ENCODE data around the gene ANXA11. TPM values are rescaled to one million over a fixed set of nuclear protein-coding genes. Genes with fewer than 3 reads are reported as not detected.

Gene ANXA11
- total and polyA plus RNA-seq, 2 donors (not counting 1 experiment from before 2014, with no cell fraction given) = 88.3 to 177 TPM

GRCh38 chr10:80187465-80188409, 17.6 kb downstream of the ANXA11 start:
- no peaks in the 10 kb centered on the region for H3K27me3 Mint-ChIP-seq
- no peak for TF ChIP-seq EZH2 (IDR thresholded peaks at IDR 0.05; ENCODE audit: borderline replicate concordance, insufficient read depth, low read depth, low read length, poor library complexity, severe bottlenecking)
- no peak for TF ChIP-seq CTCF (IDR thresholded peaks at IDR 0.05)
- peak overlapping the region; percentile 94 for H3K27ac Mint-ChIP-seq
- Histone ChIP-seq H3K27ac (ENCODE audit: low read length in 2 of 2) (peak overlapping the region; percentile 94 to 96), H2AFZ (ENCODE audit: insufficient read depth, low read depth, low read length, poor library complexity, severe bottlenecking) (peak overlapping the region; percentile 70), H3K27me3 (replicated peaks in 1 of 4; ENCODE audit: control extremely low read depth in 1 of 4, control insufficient read depth in 3 of 4, insufficient read depth in 4 of 4, low read length in 3 of 4) (no peaks in the 10 kb centered on the region), H3K36me3 (replicated peaks in 1 of 2; ENCODE audit: control extremely low read depth in 1 of 2, control insufficient read depth in 1 of 2, extremely low read depth in 1 of 2, insufficient read depth in 2 of 2, low read length in 1 of 2) (peaks cover 3 to 19% of the 10 kb centered on the region in 2 experiments), H3K4me3 (ENCODE audit: control extremely low read depth in 1 of 5, extremely low read depth in 1 of 5, insufficient read depth in 1 of 5, low read depth in 2 of 5, low read length in 4 of 5) (peak overlapping the region; percentile 20 to 63 (median 43)), H3K79me2 (ENCODE audit: control insufficient read depth, insufficient read depth, low read length) (peaks cover 86% of the 10 kb centered on the region), H3K4me1 (ENCODE audit: control insufficient read depth in 2 of 2, insufficient read depth in 2 of 2, low read length in 2 of 2) (peaks cover 63% of the 10 kb centered on the region in 2 donors), H3K4me2 (replicated peaks; ENCODE audit: low read depth, low read length, poor library complexity, severe bottlenecking) (peak overlapping the region; percentile 80), H4K20me1 (ENCODE audit: control insufficient read depth, insufficient read depth, low read length, poor library complexity, severe bottlenecking) (peaks cover 34% of the 10 kb centered on the region), H3K9me3 (ENCODE audit: control extremely low read depth in 1 of 3, control insufficient read depth in 2 of 3, insufficient read depth in 1 of 3, low read length in 2 of 3) (peaks cover under 1% of the 10 kb centered on the region in 3 donors), H3K9ac (ENCODE audit: low read length) (peak overlapping the region; percentile 49)
- ChIA-PET POLR2A (interaction anchor here (0.6 to 1.9 kb wide), 9 partner anchors 9 to 266 kb away, joined by 3 to 33 read pairs (median 4); partner anchors contain the start of genes ANXA11, TMEM254 and TSPAN14), CTCF (interaction anchor here (0.5 to 7.8 kb wide), 9 partner anchors 9 to 324 kb away, joined by 3 to 85 read pairs (median 4); partner anchors contain the start of gene ANXA11)
- peaks cover 79% of the 10 kb centered on the region for H3K4me1 Mint-ChIP-seq
- DNase-seq (peak; percentile 94), ATAC-seq (ENCODE audit: low read depth) (peak; percentile 91)
- peaks cover 3% of the 10 kb centered on the region for H3K9me3 Mint-ChIP-seq (ENCODE audit: insufficient read depth)
- intact Hi-C loops (cut with micrococcal nuclease) = loop anchor here (1.0 to 5.0 kb wide), 5 partner anchors 9 to 250 kb away; partner anchors contain the start of gene ANXA11
- peak overlapping the region; percentile 78 for H3K4me3 Mint-ChIP-seq
- whole genome bisulfite sequencing (ENCODE audit: insufficient coverage) = 3% methylated on average over 8 of the region's 16 CpGs

Data from B cell (primary cell).